Activated effector memory CD4-positive, alpha-beta T cell treated with anti-CD3 and anti-CD28 coated beads, Interleukin-2, amount 50 U/mL, for 16 hours (primary cell): ENCODE results near the gene UBE2H.
"Not testable (repeated sequence)": the region's sequence is repeated elsewhere in the genome, so short reads cannot be mapped to it uniquely, and the experiment has no call there.

ENCODE experiments used
- DNase-seq: peaks from one replicate; pipeline ENCODE4 v3.0.0-alpha.2; 2020

UBE2H gene

DNA sequence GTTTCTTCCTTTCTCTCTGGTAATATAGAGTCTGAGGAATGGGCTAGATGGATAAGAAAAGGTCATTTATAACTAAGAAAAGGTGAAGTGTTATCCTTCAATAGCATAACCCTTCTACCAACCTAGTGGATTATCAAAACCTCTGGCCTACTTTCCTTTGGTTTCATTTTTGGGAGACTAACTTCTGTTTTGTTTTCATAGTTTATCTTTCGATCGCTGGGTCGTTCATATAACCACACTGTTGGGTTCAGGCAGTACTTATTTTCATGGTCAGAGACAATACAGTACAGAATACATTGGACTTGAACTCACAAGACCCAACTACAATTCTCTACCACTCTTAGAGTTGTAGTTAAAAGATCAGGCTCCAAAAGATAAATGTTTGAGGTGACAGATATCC is 86.5 kb downstream of the UBE2H start:
- DNase-seq = no peak

DNA sequence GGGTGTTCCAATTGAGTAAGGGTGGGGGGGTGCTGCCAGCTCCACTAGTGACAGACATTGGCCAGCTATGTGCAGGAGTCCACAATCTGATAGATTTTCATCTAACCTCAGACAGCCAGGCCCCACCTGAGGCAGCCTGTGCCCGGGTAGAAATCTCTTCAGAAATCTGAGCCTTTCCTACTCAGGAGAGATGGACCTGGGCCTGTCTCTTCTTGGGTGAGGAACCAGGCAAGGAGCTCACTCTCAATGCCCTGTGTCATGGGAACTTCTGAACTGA is 86.9 kb downstream of the UBE2H start:
- DNase-seq = no peak

DNA sequence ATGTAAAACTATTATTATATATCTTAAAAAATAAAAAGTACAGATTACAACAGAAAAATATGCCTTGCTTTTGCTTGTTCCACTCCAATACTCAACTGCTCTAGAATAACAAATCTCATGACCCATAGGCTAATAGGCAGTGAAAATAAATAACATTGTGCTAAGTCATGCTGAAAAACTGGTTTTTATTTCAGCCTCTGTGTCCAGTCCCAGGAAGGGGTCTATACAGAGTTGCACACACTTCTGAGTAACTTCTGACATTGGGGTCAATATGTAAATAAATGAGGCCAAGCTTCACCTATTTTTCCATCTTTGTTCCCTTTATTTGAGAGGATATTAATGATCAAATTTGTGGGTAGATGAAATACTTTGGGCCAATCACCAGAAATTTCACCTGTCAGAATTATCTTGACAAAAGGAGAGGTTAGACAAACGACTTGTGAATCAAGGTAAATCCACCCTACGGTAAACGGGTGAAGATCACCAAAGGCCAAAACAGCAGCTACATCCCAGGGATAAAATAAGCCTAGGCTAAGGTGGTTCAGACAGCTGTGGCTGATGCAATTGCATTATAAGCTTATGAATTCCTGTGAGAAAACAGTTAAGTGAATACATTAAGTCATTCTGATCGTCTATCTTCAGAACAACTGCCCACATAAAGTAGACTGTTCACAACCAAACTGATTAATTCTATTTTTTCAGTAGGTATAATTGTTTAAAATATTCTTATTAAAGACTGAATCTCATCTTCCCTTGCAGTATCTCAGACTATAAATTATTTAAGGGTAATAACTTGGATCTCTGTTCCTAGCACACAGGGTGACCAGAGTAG is 87.5 kb downstream of the UBE2H start:
- DNase-seq = no peak

DNA sequence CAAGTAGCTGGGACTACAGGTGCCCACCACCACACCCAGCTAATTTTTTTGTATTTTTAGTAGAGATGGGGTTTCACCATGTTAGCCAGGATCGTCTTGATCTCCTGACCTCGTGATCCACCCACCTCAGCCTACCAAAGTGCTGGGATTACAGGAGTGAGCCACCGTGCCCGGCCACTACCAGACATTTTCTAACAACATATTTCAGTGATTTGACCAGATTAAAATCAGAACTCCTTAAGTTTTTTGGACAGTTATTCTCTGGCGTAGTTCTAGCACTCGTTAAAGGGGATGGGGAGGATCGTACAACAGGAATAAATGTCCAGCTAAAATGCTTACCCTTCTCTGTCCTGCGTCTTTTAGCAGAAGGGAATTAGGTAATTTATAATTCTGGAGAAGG is 88.1 kb downstream of the UBE2H start:
- not testable (repeated sequence) for DNase-seq

DNA sequence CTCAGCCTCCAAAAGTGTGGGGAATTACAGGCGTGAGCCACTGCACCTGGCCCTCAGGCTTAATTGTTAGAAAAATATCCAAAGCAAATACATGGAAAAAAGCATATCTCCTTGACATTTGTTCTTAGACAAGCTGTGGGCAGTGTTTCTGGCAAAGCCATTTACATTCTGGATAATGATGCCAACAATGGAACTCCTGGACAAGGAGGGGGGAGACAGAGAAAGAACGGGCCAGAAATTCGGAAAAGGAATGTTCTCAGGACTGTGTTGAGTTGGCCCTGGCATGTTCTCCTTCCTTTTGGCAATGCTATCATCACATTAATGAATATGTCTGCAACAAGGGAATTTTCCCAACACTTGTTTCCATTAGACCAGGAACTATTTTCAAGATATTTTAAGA is 88.7 kb downstream of the UBE2H start:
- DNase-seq = no peak

DNA sequence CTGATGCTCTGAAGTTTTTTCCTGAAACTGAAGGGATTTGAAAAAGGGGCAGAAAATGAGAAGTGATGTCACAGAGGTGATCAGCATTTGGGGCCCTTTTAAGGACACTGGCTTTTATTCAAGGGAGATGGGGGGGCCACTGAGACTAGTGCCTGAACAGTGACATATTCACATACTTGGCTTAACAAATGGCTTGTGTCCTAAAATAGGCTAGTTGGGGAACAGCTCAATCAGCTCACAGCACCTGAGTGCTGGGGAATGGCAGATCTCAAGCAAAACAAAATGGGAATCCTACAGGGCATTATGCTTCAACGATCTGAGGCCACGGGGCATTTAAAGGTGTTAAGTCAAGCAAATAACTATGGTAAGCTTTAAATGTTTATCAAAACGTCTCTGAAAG is 90.1 kb downstream of the UBE2H start:
- DNase-seq = no peak

GRCh38 chr7:129860784-129861183 is 92.0 kb downstream of the UBE2H start:
- DNase-seq = not testable (repeated sequence)

DNA sequence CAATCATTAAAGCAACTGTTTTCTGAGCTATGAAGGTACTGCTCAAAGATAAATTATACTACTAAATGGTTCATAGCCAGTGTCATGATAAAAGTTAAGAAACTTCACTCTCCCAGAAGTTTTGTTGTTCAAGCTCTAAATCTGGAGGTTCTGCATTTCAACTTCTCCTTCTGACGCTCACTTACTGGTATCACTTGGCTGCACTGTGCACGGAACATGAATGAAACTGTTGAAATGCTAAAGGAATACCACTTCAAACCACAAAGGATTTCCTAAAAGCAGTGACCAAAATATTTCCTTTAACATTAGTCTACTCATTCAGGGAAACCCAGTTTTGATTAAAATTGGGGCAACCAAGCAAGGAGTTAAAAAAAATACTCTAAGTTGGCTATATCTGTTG is 93.6 kb downstream of the UBE2H start:
- DNase-seq = no peak

DNA sequence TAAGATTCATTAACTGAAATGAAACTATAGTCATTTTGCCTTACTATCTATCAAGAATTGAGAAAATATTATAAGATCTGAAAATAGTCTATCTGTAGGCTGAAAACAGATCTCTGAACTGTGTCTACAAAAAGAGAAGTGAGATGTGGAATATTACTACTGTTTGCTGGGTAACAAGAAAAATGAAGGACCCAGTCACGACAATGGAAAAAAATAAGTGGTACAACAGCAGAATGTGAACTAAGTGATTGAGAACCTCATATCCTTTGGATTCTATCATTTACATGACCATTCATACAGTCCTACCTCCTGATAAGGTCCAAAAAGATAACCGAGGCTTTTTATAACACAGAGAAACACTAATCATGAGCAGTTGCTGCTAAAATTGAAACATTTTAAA is 94.3 kb downstream of the UBE2H start:
- DNase-seq = no peak

DNA sequence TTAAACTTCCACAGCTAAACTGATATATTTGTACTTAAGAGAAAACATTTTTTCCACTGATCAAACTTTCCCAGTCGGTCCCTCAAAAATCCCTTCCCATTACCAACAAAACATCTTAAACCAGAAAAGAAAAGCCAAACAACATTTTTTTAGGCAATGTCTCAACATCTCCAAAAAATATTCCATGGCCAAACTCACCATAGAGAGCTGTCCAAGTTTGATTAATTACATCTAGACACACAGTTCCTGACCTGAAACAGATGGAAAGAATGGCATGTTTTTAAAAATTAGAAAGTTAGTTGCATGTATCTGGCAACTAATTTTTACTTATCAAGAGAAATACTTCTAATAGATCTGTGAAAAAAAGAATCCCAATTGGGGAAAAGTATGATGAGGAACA is 95.4 kb downstream of the UBE2H start:
- no peak for DNase-seq

DNA sequence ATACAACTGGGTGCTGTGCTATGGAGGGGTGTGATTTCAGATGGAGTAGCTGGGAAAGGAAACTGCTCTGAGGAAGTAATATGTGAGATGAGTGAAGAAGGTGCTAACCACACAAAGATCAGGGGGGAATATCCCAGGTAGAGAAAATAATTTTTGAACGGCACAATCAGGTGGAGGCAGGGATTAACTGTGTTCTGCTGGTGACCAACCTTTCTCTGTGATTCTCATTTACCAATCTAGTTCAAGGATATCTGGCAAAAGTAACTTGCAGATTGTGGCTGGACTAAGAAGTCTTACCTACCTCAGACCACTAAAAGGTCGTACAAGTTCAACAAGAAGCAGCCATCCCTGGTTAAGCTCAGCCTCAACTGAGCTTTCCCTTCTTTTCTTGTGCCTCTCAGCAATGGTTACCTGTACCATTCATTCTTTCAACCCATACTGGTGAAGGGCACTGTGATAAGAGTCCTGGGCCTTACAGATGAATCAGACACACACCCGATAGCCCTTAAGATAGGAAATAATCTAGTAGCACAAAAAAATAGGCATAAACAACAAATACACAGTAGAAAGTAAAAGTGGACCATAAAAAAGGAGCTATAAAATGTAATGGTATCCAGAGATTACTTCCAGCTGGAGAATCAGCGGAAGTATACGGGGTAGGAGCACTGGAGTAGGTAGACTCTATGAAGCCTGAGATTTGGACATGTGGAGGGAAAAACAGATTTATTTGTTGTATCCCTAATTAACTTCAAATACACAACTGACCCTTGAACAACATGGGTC is 96.6 kb downstream of the UBE2H start:
- DNase-seq = no peak

DNA sequence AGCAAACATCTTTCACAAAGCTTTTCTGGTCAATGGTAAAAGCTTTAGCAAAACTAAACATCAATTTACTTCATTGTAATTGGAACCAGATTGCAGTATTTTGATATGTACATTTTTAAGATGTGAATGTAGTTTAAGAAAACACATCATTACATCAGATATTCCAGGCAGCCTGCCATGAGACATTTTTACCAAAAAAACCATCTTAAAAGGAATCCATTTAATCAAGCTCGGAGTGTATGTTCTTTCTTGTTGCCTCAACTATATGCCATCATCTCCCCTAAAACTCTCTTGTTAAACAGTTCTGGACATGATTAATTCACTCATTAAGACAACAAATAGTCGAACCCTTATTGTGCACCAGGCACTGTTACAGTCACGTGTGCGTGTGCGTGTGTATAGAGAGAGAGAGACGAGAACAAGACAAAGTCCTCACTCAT is 97.5 kb downstream of the UBE2H start:
- no peak for DNase-seq

DNA sequence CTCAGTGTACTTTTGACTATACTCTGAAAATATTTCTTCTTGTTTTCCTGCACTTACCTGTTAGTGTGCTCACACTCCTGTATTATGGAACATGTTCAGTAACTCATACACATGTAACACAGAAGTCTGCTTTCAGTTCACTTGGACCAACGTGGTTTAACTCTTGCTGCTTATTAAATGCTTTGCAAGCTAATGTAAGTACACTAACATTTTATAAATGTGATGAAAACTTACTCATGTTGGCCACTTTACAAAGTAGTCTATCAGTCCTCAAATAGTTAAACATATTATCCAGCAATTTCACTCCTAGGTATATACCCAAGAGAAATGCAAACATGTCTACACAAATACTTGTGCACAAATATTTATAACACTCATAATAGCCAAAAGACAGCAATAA is 98.4 kb downstream of the UBE2H start:
- DNase-seq = no peak

DNA sequence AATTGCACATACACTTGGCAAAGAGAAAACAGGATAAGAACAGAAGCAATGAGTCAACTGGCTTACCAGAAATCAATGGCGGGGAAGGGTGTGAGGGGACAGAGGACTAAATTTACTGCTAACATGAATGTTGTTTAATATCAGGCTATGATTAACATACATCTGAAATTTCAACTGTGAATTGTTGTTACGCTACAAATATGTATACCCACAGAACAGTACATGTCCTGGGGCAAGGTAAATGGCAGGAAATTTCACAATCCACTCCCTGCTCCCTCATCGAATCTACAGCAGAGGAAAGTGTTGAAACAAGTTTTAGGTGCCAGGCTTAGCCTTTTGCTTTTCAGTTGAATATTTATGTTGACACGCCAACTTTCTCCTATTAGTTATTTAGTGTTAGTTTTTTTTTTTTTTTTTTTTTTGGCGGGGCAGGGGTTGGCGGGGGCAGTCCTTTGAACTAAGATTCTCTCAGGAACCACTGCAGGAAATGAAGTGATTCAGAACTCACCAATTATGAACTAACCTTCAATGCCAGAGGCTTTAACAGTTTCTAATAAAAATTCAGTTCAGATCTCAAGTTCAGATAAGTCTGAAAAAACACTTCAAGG is 99.0 kb downstream of the UBE2H start:
- DNase-seq = no peak

DNA sequence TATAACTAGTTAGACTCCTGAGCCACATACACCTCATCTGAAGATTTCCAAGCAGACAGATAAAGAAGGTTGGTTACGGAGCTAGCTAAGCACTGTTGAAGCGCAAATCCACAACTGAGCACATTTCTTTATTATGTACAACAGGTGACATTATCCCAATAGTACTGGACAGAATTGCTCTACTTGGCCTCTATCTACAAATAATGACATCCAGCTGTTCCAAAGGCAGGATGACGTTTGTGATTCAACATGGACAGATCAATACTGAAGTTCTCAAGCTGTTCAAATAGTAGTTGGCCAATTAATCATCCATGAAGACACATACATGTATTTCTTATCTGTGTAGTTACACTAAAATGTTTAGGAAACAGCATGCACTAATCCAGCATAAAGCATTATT is 101.0 kb downstream of the UBE2H start:
- DNase-seq = no peak

DNA sequence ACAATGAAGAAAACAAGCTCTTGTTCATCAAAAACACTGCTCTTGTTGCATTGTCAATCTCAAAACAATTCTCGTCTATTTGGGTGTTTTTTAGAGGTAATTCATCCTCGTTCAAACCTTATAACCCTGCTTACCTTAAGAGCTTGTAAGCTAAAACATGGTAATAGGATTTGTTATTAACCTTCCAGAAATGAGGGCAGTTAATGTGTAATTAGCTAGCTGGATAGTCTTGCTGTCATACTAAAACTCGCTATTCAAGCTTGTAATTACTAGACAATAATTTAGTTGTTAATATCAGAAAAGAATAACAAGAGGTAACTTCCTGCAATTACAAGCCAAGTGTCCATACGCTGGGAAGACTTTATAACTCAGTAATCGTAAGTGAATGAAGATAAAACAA is 101.6 kb downstream of the UBE2H start:
- no peak for DNase-seq

- no peak for DNase-seq
Observed at GRCh38 chr7:129848436-129848835, 104.3 kb downstream of the UBE2H start.

- no peak for DNase-seq
Observed at GRCh38 chr7:129845972-129846327, 106.8 kb downstream of the UBE2H start.

DNA sequence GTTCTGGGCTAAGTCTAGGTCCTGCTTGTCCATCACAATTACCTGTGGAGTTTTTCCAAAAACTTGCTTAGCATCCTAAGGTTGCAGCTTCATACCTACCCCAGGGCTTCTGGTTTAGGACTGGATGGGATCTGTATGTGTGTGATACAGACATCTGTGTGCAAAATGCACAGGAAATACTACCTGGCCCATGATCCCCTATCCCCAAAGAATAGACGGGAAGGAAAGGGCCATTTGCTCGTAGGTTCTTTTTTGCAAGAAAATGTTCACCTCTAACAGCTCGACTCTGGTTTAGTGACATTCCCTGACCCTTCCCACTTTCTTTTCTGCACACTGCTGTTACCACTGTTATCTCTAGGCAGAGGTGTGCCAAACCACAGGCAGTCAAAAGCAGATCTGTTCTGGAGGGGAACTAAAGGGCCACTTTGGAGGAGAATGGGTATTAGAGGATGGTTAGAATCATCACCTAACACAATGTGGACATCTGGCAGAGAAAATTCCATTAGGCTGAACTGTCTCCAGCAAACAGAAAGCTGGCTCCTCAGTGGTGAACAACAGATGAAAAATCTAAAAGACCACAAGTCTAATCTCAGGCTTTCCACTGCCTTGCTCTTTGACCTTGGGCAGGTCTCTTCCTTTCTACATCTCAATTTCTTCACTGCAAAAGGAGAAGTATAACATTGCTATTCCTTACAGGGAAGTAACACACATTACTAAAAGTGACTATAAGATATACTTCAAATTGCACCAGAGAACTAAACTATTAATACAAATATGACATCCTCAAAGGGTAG is 107.4 kb downstream of the UBE2H start:
- DNase-seq = no peak

DNA sequence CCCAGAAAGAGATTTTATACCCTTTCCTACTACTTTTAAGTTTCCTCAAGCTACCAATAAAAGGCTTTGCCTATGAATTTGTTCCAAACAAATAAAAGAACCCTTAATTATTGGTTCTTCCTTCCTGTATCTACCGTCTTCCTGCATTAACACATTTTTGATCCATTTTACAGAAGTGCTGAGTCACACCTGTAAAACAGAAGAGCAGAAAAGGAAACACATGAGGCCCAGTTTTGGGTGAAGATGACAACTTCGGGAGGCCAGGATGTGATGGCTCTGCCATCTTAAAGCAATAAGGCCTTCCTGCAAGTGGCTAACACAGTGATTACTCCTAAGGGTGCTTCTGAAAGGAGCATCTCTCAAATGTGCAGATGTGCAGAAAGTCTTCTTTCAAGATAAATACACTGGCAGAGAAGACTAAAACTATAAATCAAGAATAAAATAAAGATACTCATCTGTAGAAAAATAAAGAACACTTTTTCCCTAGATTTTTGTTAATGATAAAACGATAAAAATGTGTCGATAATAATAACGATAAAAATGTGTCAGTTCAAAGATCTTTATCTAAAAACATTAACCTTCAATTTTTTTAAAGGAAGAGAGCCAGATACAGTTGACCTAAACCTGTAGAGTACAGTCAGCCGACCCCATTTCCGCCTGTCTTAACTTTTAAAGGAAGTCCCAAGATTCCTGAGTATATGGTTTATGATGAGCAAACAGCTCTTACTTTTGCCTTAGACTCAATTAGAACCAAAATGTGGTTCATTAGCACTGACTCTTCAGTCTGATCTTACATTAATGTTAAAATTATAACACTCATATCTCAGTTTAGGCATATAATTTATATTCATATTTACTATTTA is 108.6 kb downstream of the UBE2H start:
- no peak for DNase-seq

DNA sequence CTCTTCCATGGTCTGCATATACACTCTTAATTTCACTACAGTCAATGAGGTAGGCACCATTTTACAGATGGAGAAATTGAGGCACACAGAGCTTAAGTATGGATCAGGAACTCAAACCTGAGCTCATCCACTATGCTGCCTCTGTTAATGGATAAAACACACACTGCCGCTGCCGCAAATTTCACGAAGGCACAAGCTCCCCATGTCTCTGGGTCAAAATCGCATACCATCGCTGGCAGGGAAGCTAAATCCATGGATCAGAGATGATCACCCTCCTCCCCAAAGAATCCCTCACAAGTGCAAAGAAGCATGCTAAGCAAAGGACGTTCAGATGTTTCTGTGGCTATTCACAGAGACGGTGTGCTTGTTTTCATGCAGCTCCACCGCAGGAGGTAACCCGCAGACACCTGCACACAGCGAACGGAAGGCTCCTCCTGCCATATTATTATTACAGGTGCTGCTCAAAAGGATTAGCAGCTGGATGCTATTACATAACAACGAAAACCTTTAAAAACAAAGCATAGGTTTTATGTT is 109.3 kb downstream of the UBE2H start:
- no peak for DNase-seq

DNA sequence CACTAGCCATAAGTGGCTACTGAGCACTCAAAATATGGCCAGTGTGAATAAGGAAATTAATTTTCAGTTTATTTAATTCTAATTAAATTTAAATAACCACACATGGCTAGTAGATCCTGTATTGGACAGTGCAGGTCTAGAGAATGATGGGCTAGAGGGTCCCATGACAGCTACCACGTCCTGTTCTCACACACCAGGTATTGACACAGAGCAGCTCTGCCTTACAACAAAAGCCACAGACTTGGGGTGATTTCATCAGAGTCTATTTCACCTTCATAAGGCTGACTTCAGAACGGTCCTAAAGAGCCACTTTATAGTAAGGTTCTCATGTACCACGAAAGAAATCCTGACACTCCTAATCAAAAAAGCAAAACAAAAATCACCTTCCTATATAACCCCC is 111.3 kb downstream of the UBE2H start:
- no peak for DNase-seq
